K562 (cell line): ENCODE data around the gene TMIGD3. TPM values are rescaled to one million over a fixed set of nuclear protein-coding genes. Genes with fewer than 3 reads are reported as not detected.

Experiments
- ATAC-seq: fragments of 200-7000 bp; cut with Tn5 transposase; 3 replicates; pipeline ENCODE4 v1.9.1; 2020; ENCODE audit warnings: moderate library complexity
- BruUV-seq: library from RNA; stranded (reverse); fragments of 400-500 nt; replicated peaks from 2 replicates; lab custom pipeline; 2021; lab: Mats Ljungman, UMichigan
- CTCF ChIA-PET: fragments of 300-600 bp; formaldehyde crosslinking; extraction: SDS; loops from one replicate; lab custom pipeline; 2021; ENCODE audit warnings: low intra/inter-chr PET ratio; lab: Yijun Ruan, JAX
- POLR2A ChIA-PET: fragments of 300-600, 350-650 bp; sonication (Branson Sonifier 250); formaldehyde crosslinking; extraction: SDS; loops from one replicate; lab custom pipeline; 2021; ENCODE audit warnings: antibody characterized with exemption, inconsistent platforms; lab: Yijun Ruan, JAX
- DNase-seq, 4 experiments: peaks; one replicate each; pipeline versions ENCODE4 v3.0.0 to v3.0.0-alpha.2; 2011 to 2018; ENCODE audit warnings: low spot score in 3 of 4, mixed read lengths in 3 of 4; ENCODE audit errors: extremely low read depth in 1 of 4
- FAIRE-seq: peaks from 2 replicates; lab custom pipeline; 2011; peaks lifted over from hg19 to GRCh38; lab: Jason Lieb, UNC
- H2AFZ ChIP-seq: 2 replicates; pipeline ENCODE4 v1.6.0; 2011; ENCODE audit warnings: low read depth, low read length, control low read depth, inconsistent platforms
- H3K27ac ChIP-seq: fragments of 200-600 bp; 3 replicates; pipeline ENCODE4 v1.8.0; 2011; ENCODE audit warnings: low read depth, mild to moderate bottlenecking, control low read depth, inconsistent platforms, low read length, moderate library complexity, mixed read lengths; ENCODE audit errors: extremely low read depth
- H3K27me3 ChIP-seq, 2 experiments: fragments of 300-600 bp in 1 of 2; 2 replicates in 1 of 2; 3 replicates in 1 of 2; pipeline versions ENCODE4 v1.6.0 to v1.8.0; 2011; ENCODE audit warnings: inconsistent platforms in 2 of 2, low read length in 2 of 2, mild to moderate bottlenecking in 1 of 2, mixed read lengths in 1 of 2, moderate library complexity in 1 of 2; ENCODE audit not compliant: control insufficient read depth in 2 of 2, insufficient read depth in 2 of 2
- H3K36me3 ChIP-seq: fragments of 300-600 bp; 3 replicates; pipeline ENCODE4 v1.8.0; 2011; ENCODE audit warnings: mild to moderate bottlenecking, low read length, inconsistent platforms; ENCODE audit not compliant: control insufficient read depth, insufficient read depth
- H3K4me1 ChIP-seq, 2 experiments: fragments of 200-600 bp in 1 of 2; replicated peaks in 1 of 2; 2 replicates in 1 of 2; 3 replicates in 1 of 2; pipeline versions ENCODE4 v1.5.1 to v1.8.0; 2011; ENCODE audit warnings: inconsistent platforms in 2 of 2, low read length in 2 of 2, mild to moderate bottlenecking in 1 of 2, mixed read lengths in 1 of 2, moderate library complexity in 1 of 2; ENCODE audit not compliant: control insufficient read depth in 2 of 2, insufficient read depth in 2 of 2
- H3K4me2 ChIP-seq: 2 replicates; pipeline ENCODE4 v1.6.1; 2011; ENCODE audit warnings: low read length, control low read depth, inconsistent platforms, mixed read lengths; ENCODE audit not compliant: insufficient read depth
- H3K4me3 ChIP-seq: fragments of 200-600 bp; sonication (generic), shearing (Covaris generic); 2 replicates; pipeline ENCODE4 v1.5.1; 2016; ENCODE audit warnings: control low read depth, inconsistent platforms
- H3K79me2 ChIP-seq: fragments of 200-600 bp; 3 replicates; pipeline ENCODE4 v1.8.0; 2011; ENCODE audit warnings: low read length, inconsistent platforms; ENCODE audit not compliant: control insufficient read depth, insufficient read depth
- H3K9ac ChIP-seq, 2 experiments: 2 replicates each; pipeline versions ENCODE4 v1.6.0 to v1.6.1; 2011; ENCODE audit warnings: low read depth in 2 of 2, low read length in 2 of 2, control low read depth in 1 of 2, inconsistent platforms in 1 of 2, mild to moderate bottlenecking in 1 of 2, mixed read lengths in 1 of 2; ENCODE audit not compliant: insufficient read depth in 1 of 2
- H3K9me1 ChIP-seq: one replicate; pipeline ENCODE4 v1.6.0; 2011; ENCODE audit warnings: inconsistent platforms, mild to moderate bottlenecking, low read length, moderate library complexity; ENCODE audit not compliant: control insufficient read depth, insufficient read depth
- H3K9me3 ChIP-seq: replicated peaks from 2 replicates; pipeline ENCODE4 v1.5.1; 2011; ENCODE audit warnings: low read depth, low read length, inconsistent platforms; ENCODE audit not compliant: control insufficient read depth, insufficient read depth
- H4K20me1 ChIP-seq: replicated peaks from 2 replicates; pipeline ENCODE4 v1.6.1; 2011; ENCODE audit warnings: low read length, inconsistent platforms, mixed read lengths; ENCODE audit not compliant: control insufficient read depth, insufficient read depth
- E4F1 ChIP-seq: fragments of 250-450 bp; sonication (Bioruptor Pico); IDR thresholded peaks from 2 replicates; pipeline ENCODE4 v1.5.0; 2021; ENCODE audit warnings: mild to moderate bottlenecking, borderline replicate concordance
- GABPB1 ChIP-seq: sonication (generic); formaldehyde crosslinking; IDR thresholded peaks from 2 replicates; pipeline ENCODE4 v1.8.0; 2022; ENCODE audit warnings: mild to moderate bottlenecking, missing genetic modification reagents
- NFIC ChIP-seq: fragments of 450-650 bp; IDR thresholded peaks from 2 replicates; pipeline ENCODE4 v1.6.1; 2017; ENCODE audit warnings: mild to moderate bottlenecking, inconsistent platforms
- ZC3H4 ChIP-seq: sonication (generic); formaldehyde crosslinking; IDR thresholded peaks from 2 replicates; pipeline ENCODE4 v1.9.0; 2021; ENCODE audit warnings: missing genetic modification reagents, borderline replicate concordance
- ZNF24 ChIP-seq: fragments of 450-650 bp; IDR thresholded peaks from 2 replicates; pipeline ENCODE4 v1.6.1; 2016
- WGBS: fragments of 100-300 bp; shearing (Covaris generic); methylation state at CpG from one replicate; pipeline ENCODE4 v1.1.6; 2016; ENCODE audit warnings: low coverage, mixed read lengths; ENCODE audit not compliant: insufficient coverage; ENCODE audit errors: missing lambda C conversion rate; 5-methylcytosine and 5-hydroxymethylcytosine counted together
- in situ Hi-C: fragments of 300-500 bp; cut with MboI; formaldehyde crosslinking; loops from 4 replicates; pipeline ENCODE4 v1.15.0; 2018; ENCODE audit warnings: inconsistent platforms, mixed read lengths
- intact Hi-C: fragments of 100-400 bp; cut with micrococcal nuclease; formaldehyde crosslinking; loops from 2 replicates; pipeline ENCODE4 v1.14.2; 2022
- polyA plus RNA-seq, 8 experiments: library from polyadenylated mRNA; depleted of rRNA in 4 of 8; stranded (reverse) in 5 of 8; unstranded in 3 of 8; fragments of >200 nt; fragmentation: Nextera tagmentation in 2 of 8; fragmentation: Illumina TruSeq in 1 of 8; extraction: Ambion mirVana in 2 of 8; extraction: Trizol in 1 of 8; gene quantifications; 2 replicates each; pipeline versions ENCODE4 v1.2.1 to v1.2.3, GENCODE V29; 2011 to 2014; ENCODE audit warnings: inconsistent platforms in 1 of 8, missing spikeins in 1 of 8
- total RNA-seq, 7 experiments: library from RNA; depleted of rRNA in 6 of 7; stranded (reverse); fragments of >200 nt in 6 of 7; fragmentation: Illumina TruSeq in 2 of 7; extraction: Trizol in 2 of 7; gene quantifications; 2 replicates each; pipeline versions ENCODE4 v1.2.1 to v1.2.3, GENCODE V29; 2011 to 2021; ENCODE audit warnings: low replicate concordance in 1 of 7

TMIGD3 gene
- total and polyA plus RNA-seq, 9 of the 15 experiments (the other 6 are each of a cell fraction or from before 2014, with no cell fraction given): 0.11 to 0.13 (median 0.11) TPM; not detected in 6

GRCh38 chr1:111471538-111471937 lies 31.9 kb downstream of the TMIGD3 start:
- no peaks in the 10 kb centered on the region; the same call in 1 of the 2 replicates for H4K20me1 ChIP-seq
- no peak for DNase-seq
- H3K9ac ChIP-seq: no peak overlapping the region
- WGBS: 95% methylated on average over 3 of the region's 3 CpGs
- no peak overlapping the region for H3K27ac ChIP-seq
- no TSS peak for BruUV-seq
- H3K9me3 ChIP-seq: no peaks in the 10 kb centered on the region
- peaks cover 33% of the 10 kb centered on the region; the same call in 2 of the 3 replicates for H3K36me3 ChIP-seq
- H3K79me2 ChIP-seq: no peaks in the 10 kb centered on the region
- no peaks in the 10 kb centered on the region for H3K9me1 ChIP-seq
- TF ChIP-seq ZC3H4 (CRISPR knock-in tag): no peak
- peak; percentile 75 for TF ChIP-seq ZNF24
- TF ChIP-seq, all 486 proteins: peak for 1
- ATAC-seq (no peak), FAIRE-seq (no peak)
- CTCF ChIA-PET: no interaction called here
- Histone ChIP-seq H3K4me1 (peaks cover 2 to 24% of the 10 kb centered on the region in 2 experiments; a peak in 3 of 5 replicates), H2AFZ (no peak overlapping the region), H3K4me2 (no peak overlapping the region), H3K27me3 (no peaks in the 10 kb centered on the region), H3K4me3 (no peak overlapping the region)
- POLR2A ChIA-PET: interaction anchor here (0.5 kb wide), 1 partner anchor 187 kb away, joined by 3 read pairs; no protein-coding TSS in a partner anchor
- in situ Hi-C loops (no loop called here), intact Hi-C loops (no loop called here)

- Histone ChIP-seq H4K20me1 (no peaks in the 10 kb centered on the region; the same call in 1 of the 2 replicates), H3K27ac (no peak overlapping the region), H3K36me3 (peaks cover 33% of the 10 kb centered on the region; the same call in 2 of the 3 replicates), H3K9me3 (no peaks in the 10 kb centered on the region), H2AFZ (no peak overlapping the region), H3K9ac (no peak overlapping the region), H3K4me2 (no peak overlapping the region), H3K79me2 (no peaks in the 10 kb centered on the region)
- WGBS: 54% methylated on average over 3 of the region's 3 CpGs
- no peak for ATAC-seq
- FAIRE-seq: no peak
- in situ Hi-C loops: no loop called here
- TF ChIP-seq NFIC (peak; percentile 27; the same call in 1 of the 2 replicates), E4F1 (CRISPR knock-in tag) (0 out of 2 replicates have a peak, but pooled peaks have one; percentile 23), GABPB1 (CRISPR knock-in tag) (no peak)
- TF ChIP-seq, all 486 proteins: peak for 2
- no peaks in the 10 kb centered on the region for H3K9me1 ChIP-seq
- CTCF ChIA-PET: no interaction called here
- no TSS peak for BruUV-seq
- intact Hi-C loops: no loop called here
- H3K4me3 ChIP-seq: no peak overlapping the region
- peaks cover 2 to 19% of the 10 kb centered on the region in 2 experiments; a peak in 3 of 5 replicates for H3K4me1 ChIP-seq
- DNase-seq: no peak
- POLR2A ChIA-PET: interaction anchor here (0.6 kb wide), 1 partner anchor 27 kb away, joined by 3 read pairs; no protein-coding TSS in a partner anchor
- H3K27me3 ChIP-seq: no peaks in the 10 kb centered on the region
These were observed 32.4 kb downstream of the TMIGD3 start for GRCh38 chr1:111471012-111471411.
